Eye (tissue), 1 donor: ENCODE results near the gene BCL2L12.
"Not testable (repeated sequence)": the region's sequence is repeated elsewhere in the genome, so short reads cannot be mapped to it uniquely, and the experiment has no call there.

Experiments
- DNase-seq: peaks from one replicate; pipeline ENCODE4 v3.0.0-alpha.2; 2015

BCL2L12 gene, protein sequence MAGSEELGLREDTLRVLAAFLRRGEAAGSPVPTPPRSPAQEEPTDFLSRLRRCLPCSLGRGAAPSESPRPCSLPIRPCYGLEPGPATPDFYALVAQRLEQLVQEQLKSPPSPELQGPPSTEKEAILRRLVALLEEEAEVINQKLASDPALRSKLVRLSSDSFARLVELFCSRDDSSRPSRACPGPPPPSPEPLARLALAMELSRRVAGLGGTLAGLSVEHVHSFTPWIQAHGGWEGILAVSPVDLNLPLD

GRCh38 chr19:49665351-49666119 lies at the start of gene BCL2L12, which contains the start of gene IRF3:
Gene BCL2L12, plus strand, starts transcription at chr19:49665933. Its CDS starts 760 bp downstream, at chr19:49666693.
Gene IRF3, minus strand, starts transcription at chr19:49665857. Its CDS starts 1,019 bp downstream, at chr19:49664838.
- DNase-seq = peak; percentile 99

DNA sequence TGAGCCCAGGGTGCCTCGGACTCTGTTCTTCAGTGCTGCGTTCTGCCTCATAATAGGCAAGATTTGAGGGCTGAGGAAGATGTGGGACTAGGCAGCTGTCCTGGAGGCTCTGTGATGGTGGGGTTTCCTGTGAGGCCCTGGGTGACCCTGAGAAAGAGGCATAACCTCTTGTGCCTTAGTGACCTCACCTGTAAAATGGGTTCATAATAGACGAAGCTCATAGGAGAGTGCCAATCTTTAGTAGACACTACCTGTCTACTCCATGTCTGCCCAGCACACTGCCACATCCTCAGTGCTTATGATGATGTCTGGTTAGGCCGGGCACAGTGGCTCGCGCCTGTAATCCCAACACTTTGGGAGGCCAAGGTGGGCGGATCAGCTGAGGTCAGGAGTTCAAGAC lies 49.2 kb upstream of the BCL2L12 start:
- DNase-seq = no peak

GRCh38 chr19:49616945-49617344 lies 48.8 kb upstream of the BCL2L12 start:
- no peak for DNase-seq

DNA sequence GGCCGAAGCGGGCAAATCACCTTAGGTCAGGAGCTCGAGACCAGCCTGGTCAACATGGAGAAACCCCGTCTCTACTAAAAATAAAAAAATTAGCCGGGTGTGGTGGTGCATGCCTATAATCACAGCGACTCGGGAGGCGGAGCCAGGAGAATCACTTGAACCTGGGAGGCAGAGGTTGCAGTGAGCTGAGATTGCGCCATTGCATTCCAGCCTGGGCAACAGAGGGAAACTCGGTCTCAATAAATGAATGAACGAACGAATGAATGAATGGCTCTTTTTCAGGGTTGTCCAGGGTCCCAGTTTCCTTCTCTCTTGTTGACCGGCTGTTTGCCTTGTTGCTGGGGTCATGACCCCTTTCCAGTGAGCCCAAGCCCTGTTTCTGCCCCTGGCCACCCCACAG lies 47.9 kb upstream of the BCL2L12 start:
- not testable (repeated sequence) for DNase-seq

DNA sequence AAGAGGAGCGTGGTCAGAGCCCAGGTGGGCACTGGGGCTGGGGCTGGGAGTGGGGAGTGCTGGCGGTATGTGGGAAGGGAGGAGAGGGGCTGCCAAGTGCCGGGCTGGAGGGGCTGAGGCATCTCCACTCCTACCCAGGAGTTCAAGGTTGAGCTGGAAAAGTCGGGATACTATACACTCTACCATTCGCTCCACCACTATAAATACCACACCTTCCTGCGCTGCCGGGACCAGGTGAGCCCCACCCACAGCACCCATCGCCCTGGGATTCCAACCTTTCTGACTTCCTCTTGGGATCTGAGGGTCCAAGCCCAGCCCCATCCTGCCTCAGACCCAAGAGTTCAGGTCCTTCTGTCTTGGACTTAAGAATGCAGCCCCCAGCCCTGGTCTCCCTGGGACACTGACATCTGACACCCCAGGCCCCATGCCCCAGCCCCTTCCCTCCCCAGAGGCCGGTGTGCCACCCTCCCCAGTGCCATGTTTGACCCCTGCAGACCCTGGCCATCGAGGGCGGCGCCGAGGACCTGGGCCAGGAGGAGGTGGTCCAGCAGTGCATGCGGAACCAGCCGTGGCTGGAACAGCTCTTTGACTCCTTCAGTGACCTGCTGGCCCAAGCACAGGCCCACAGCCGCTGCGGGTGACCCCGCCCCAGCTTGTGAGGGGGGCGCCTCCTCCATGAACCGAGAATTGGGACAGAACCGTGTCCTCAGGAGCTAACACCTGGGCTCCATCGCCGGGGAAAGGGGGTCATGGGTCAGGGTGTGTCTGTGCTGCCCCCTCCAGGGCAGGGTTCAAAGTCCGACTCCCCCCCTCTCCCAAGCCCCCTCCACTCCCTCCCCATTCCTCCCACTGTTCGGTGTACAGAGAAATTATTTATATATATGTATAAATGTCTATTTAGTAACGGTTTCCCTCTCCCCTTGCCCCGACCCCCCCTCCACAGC lies 40.5 kb upstream of the BCL2L12 start:
- DNase-seq = no peak

DNA sequence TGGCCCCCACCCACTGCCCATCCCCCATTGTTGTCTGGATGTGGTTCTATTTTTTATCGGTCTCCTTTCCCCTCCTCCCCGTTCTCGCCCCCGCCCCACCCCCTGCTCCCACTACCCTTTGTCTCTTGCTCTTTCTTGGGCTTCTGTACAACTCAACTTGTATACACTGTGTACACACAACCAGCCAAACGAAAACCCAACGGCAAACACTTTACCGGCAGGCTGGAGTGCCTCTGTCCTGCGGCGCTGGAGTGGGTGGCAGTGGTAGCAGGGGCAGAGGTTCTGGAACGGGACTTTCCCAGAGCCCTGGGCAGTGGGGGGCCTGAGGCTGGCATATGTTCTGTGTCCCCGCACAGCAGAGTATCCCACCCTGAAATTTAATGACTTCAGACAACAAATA lies 39.5 kb upstream of the BCL2L12 start:
- no peak for DNase-seq

GRCh38 chr19:49629659-49630058 lies 36.1 kb upstream of the BCL2L12 start:
- no peak for DNase-seq

DNA sequence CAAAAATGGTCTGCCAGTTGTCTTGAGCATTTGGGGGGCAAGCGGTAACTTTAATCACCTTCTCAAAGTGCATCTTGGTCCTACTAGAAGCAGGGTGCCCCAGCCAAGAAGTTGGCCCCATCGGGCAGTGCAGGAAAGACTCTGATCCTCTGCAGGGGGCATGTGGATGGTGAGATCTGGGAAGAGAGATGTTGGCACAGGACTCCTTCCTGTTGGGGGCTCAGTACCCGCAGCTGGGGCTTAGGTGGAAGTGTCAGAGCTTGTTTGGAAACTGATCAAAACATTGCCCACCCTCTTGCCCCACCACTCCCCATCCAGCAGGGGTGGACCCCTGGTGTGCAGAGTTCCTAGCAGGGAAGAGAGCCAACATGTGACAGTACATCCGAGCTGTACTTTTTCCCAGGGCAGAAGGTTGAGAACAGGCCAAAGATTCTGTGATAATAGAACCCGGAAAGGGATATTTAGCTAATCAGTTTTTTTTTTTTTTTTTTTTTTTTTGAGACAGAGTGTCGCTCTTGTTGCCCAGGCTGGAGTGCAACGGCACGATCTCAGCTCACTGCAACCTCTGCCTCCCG lies 34.6 kb upstream of the BCL2L12 start:
- DNase-seq = no peak

- no peak for DNase-seq
Measured at GRCh38 chr19:49631610-49632192, 34.0 kb upstream of the BCL2L12 start.

DNA sequence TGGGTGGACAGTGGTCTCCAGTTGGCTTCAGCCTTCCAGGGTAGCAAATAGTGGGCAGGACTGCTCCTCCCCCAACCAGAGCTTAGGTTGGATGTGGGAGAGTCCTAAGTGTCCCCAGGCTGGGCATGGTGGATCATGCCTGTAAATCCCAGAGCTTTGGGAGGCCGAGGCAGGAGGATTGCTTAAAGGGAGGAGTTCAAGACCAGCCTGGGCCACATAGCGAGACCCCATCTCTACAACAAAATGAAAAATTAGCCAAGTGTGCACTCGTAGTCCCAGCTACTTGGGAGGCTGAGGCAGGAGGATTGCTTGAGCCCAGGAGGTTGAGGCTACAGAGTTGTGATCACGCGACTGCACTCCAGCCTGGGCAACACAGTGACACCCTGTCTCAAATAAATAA lies 33.2 kb upstream of the BCL2L12 start:
- no peak for DNase-seq

- DNase-seq = not testable (repeated sequence)
Measured at GRCh38 chr19:49633273-49633672, 32.5 kb upstream of the BCL2L12 start.

- peak; percentile 59 for DNase-seq
Measured at GRCh38 chr19:49635530-49636232, 30.1 kb upstream of the BCL2L12 start.

DNA sequence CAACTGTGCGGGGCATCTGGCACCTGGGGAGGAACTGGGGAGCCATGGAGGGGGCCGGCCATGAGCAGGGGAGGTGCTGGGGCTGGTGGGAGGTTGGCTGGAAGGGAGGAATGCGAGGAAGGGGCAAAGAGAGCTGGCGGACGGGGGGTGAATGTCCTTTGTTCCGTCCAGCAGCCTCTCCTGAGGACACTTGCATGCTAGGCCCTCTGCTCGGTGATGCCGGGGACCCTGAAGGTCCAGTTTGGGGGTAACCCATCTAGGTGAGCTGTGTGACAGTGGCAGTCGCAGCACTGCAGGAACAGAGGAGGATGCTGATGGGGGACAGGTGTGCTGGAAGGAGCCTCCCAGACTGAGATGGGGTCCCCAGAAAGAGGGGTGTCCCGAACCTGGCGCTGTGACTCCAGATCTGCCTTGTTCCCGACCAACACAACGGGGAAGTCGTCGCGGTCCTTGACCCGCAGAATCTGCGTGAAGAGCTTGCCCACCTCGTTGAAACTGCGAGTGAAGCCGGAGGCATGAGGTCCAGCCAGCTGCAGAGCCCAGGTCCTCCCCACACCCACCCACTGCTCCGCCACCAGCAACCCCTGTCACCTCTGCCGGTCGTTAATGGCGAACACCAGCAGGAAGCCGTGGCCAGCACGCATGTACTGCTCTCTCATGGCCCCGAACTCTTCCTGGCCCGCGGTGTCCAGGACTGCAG lies 29.4 kb upstream of the BCL2L12 start:
- DNase-seq = peak; percentile 28

DNA sequence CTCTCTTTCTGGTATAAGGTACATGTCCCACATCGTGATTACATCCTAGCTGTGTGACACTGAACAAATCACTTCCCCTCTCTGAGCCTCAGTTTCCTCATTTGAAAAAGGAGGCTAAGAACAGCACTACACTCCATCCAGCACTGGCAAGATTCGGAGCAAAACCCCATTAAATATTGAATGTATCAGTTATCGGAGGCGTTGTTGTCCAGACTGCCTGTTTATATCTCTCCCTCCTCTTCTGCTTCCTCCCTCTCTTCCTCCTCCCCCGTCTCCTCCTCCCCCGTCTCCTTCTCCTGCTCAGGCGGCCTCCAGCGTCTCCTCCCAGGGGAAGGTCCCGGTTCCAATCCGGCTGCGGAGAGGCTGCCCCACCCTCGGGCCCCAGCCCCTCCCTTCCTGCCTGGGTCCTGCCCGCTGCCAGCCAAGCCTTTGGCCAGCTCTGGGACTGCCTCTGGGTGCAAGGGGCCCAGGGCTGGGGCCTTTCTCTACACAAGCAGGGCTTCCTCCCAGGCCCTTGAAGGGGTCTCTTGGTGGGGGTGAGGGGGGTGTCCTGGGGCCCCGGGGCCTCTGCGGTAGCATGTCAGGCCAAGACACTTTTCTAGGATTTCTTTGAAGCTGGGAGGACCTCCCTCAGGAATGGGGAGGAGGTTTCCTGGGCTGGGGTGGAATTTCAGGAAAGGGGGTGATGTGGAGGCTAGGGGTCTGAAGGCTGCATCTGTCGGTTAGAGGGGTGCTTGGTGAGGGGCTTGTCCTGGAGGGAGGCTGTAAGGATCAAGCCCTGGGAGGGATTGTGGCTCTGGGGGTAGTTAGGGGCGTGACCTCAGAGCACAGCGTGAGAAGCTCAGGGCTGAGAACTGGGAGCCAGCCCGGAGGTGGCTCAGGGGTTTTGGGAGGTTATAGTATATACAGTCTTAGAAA lies 27.7 kb upstream of the BCL2L12 start:
- DNase-seq = peak; percentile 39

DNA sequence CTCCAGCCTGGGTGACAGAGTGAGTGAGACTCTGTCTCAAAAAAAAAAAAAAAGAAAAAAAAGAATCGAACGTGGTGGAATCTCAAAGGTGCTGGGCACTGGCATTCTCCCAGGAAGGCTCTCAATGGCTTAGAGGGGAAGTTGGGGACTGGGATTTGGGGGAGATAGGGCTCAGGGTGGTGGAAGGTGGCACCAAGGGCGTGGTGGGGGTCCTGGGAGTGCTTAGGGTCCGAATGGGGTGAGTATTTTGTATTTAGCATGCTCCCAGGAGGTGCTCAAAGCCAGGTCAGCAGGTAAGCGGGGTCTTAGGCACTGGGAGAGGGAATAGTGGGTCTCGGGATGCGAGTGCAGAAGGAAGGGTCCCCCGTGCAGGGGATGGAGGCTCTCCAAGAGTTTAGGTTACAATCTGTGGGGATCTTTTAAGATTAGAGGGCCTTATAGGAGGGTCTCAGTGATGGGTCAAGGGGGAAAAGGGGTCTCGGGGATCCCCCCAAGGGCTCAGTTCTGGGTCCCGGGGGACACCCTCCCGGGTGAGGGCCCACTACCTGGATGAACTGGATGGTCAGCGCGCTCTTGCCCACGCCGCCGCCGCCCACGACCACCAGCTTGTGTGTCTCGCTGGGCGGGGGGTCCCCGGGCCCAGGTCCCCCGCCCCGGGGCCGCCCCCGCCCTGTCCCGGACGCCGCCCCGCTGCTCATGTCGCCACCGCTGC lies 26.2 kb upstream of the BCL2L12 start:
- no peak for DNase-seq

DNA sequence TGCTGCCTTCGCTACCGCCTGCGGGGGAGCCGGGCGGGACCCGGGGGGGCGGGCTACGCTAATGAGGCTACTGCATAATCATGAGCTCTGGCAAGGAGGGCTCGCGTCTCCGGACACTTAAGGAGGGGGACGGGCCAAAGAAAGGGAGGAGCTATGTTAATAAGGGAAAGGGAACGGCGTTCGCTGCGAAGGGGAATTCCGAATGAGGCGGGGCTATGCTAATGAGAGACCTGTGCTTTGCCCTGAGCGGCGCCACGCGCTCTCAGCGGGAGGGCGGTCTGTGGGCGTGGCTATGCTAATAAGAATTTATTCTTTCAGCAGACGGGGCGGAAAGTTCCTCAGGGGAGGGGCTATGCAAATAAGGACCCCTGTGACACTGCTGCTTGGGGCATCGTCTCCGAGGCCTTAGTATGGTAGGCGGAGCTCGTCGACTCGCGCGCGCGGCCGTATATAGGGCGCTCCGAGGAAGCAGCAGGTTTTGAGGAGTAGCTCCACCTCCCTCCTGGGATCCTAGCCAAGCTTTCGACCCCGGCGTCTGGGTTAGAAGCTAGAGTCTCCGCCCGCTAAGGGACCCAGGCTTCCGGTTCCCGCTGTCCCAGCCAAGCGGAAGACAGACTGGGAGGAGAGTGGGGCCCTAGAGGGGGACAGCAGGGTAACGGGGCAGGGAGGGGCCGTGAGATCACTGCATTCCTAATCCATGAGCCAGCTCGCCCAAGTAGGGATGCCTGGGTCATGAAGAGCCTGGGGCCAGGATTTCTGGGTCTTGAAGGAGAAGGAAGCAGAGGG lies 25.4 kb upstream of the BCL2L12 start, which contains the start of gene RRAS:
Gene RRAS (minus strand): TSS at position 31 of the 786 bp plus-strand sequence. CDS start 45 bp downstream, outside the sequence.
- DNase-seq = peak; percentile 100

GRCh38 chr19:49641688-49642491 lies 23.8 kb upstream of the BCL2L12 start, which contains the start of gene SCAF1:
Gene SCAF1, plus strand, starts transcription at chr19:49642209. Its CDS starts 2,818 bp downstream, at chr19:49645027.
- peak; percentile 99 for DNase-seq
